ENCODE measurements around the gene ATRNL1.
"Not testable (repeated sequence)": the region's sequence is repeated elsewhere in the genome, so short reads cannot be mapped to it uniquely, and the experiment has no call there.

DNA sequence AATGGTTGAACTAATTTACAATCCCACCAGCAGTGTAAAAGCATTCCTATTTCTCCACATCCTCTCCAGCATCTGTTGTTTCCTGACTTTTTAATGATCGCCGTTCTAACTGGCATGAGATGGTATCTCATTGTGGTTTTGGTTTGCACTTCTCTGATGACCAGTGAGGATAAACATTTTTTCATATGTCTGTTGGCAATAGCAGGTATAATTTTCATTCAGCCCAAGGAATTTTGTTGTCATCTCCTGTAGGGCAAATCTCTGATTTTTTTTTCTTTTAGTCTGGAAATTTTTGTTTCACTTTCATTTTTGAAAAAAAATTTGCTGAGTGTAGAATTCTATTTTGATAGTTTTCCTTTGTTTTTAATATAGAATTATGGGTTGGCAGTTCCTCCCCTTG lies 114.1 kb downstream of the ATRNL1 start:
- TF ChIP-seq, protein P1, sequence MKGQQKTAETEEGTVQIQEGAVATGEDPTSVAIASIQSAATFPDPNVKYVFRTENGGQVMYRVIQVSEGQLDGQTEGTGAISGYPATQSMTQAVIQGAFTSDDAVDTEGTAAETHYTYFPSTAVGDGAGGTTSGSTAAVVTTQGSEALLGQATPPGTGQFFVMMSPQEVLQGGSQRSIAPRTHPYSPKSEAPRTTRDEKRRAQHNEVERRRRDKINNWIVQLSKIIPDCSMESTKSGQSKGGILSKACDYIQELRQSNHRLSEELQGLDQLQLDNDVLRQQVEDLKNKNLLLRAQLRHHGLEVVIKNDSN (CRISPR knock-in tag; IDR thresholded peaks at IDR 0.05) = not testable (repeated sequence)
- TF ChIP-seq, protein P2, sequence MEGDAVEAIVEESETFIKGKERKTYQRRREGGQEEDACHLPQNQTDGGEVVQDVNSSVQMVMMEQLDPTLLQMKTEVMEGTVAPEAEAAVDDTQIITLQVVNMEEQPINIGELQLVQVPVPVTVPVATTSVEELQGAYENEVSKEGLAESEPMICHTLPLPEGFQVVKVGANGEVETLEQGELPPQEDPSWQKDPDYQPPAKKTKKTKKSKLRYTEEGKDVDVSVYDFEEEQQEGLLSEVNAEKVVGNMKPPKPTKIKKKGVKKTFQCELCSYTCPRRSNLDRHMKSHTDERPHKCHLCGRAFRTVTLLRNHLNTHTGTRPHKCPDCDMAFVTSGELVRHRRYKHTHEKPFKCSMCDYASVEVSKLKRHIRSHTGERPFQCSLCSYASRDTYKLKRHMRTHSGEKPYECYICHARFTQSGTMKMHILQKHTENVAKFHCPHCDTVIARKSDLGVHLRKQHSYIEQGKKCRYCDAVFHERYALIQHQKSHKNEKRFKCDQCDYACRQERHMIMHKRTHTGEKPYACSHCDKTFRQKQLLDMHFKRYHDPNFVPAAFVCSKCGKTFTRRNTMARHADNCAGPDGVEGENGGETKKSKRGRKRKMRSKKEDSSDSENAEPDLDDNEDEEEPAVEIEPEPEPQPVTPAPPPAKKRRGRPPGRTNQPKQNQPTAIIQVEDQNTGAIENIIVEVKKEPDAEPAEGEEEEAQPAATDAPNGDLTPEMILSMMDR (IDR thresholded peaks at IDR 0.05) = not testable (repeated sequence)
- not testable (repeated sequence) for TF ChIP-seq ZBTB21 (CRISPR knock-in tag; IDR thresholded peaks at IDR 0.05; ENCODE audit: borderline replicate concordance); ZNF423 (CRISPR knock-in tag; IDR thresholded peaks at IDR 0.05); JUN (CRISPR knock-in tag; IDR thresholded peaks at IDR 0.05); SMAD3 (CRISPR knock-in tag; IDR thresholded peaks at IDR 0.05; ENCODE audit: borderline replicate concordance); ELF4 (CRISPR knock-in tag; IDR thresholded peaks at IDR 0.05; ENCODE audit: low read depth); CREB1 (CRISPR knock-in tag; IDR thresholded peaks at IDR 0.05); FOXP1 (CRISPR knock-in tag; IDR thresholded peaks at IDR 0.05; ENCODE audit: borderline replicate concordance); TCF7 (CRISPR knock-in tag; IDR thresholded peaks at IDR 0.05; ENCODE audit: low read depth); ESRRA (CRISPR knock-in tag; IDR thresholded peaks at IDR 0.05; ENCODE audit: borderline replicate concordance); CREM (CRISPR knock-in tag; IDR thresholded peaks at IDR 0.05)
- TF ChIP-seq, protein P3, sequence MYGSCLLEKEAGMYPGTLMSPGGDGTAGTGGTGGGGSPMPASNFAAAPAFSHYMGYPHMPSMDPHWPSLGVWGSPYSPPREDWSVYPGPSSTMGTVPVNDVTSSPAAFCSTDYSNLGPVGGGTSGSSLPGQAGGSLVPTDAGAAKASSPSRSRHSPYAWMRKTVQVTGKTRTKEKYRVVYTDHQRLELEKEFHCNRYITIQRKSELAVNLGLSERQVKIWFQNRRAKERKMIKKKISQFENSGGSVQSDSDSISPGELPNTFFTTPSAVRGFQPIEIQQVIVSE (CRISPR knock-in tag; IDR thresholded peaks at IDR 0.05; ENCODE audit: borderline replicate concordance) = not testable (repeated sequence)
- TF ChIP-seq, protein P4, sequence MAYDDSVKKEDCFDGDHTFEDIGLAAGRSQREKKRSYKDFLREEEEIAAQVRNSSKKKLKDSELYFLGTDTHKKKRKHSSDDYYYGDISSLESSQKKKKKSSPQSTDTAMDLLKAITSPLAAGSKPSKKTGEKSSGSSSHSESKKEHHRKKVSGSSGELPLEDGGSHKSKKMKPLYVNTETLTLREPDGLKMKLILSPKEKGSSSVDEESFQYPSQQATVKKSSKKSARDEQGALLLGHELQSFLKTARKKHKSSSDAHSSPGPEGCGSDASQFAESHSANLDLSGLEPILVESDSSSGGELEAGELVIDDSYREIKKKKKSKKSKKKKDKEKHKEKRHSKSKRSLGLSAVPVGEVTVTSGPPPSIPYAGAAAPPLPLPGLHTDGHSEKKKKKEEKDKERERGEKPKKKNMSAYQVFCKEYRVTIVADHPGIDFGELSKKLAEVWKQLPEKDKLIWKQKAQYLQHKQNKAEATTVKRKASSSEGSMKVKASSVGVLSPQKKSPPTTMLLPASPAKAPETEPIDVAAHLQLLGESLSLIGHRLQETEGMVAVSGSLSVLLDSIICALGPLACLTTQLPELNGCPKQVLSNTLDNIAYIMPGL (CRISPR knock-in tag; IDR thresholded peaks at IDR 0.05) = not testable (repeated sequence)
